ENCODE measurements around the gene ANKRD35. TPM values are rescaled to one million over a fixed set of nuclear protein-coding genes. Genes with fewer than 3 reads are reported as not detected.

The ANKRD35 gene
- total RNA-seq, 1 experiment from 2014 or later = 0.12 TPM

DNA sequence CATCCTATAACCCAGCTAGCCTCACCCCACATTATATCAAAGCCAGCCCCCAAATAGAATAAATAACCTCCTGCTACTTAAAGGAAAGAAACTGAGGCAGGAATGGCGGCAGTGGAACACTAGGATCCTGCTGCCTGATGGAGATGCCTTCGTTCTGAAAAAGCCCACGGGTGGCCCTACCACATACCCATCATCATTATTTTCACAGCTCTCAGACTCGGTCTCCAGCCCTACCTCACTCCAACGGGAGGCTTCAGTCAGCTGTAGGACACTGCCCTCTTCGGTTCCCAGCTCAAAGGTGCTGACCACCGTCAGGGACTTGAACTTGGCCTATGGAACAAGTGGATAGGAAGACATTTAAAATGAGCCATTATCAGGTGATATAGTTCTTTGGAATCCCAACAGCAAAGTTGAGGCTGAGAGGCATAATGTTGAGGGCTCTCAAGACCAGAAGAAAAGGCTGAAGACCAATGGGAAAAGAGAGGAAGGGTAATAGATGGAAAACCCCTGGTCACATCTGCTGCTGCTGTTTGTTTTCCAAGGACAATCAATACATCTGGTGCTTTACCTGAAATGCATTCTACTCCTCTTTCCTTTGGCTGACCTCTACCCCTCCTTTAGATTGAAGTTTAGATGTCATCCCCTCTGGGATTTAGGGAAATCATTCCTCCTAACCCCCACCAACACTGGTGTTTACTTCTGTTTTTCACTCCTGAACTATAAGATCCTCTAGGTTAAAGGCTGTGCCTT is 7.8 kb upstream of the ANKRD35 start:
- no peak for DNase-seq (ENCODE audit: low read depth)

GRCh38 chr1:145892486-145893087 is 6.9 kb upstream of the ANKRD35 start:
- DNase-seq (ENCODE audit: low read depth) = peak; percentile 65

DNA sequence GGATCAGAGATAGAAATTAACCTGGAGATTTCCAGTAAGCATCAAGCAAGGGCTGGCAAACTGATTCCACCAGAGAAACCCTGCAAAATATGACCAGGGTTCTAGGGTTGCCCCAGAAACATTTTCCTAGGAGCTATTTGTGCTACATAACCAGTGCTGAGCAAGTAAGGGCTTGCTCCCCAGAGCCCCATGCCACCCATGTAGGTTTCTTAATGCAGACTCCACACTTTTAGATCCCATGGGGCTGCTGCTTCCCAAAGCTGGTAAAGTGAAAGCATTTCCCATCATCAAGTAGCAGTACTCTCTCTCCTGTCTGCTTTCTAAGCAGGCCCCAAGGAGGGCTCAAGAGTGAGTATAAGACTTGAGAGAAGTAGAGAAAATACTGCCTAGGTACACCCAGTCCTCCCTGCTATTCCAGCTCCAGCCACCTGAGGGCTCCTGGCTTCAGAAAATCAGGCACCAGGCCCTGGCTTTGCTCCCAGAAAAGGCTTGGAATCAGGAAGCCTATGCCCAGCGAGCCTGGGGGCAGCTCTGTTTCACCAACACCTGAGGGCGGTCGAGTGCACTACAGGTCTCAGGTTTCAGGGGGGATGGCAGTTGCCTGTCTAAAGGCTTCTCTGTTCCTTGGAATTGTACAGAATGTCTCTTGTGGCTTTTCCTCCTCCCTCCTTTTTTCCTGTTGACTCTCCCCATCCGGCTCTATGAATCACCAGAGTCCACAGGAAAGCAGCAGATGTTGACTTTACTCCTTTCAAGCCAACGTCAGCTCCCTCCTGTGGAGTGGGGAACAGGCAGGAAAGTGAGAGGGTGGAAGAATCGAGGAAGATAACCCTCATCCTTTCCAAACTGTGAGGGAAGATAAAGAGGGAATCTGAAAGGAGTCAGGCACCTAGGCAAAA is 6.2 kb upstream of the ANKRD35 start:
- peak; percentile 99 for DNase-seq (ENCODE audit: low read depth)

GRCh38 chr1:145891143-145891542 is 5.5 kb upstream of the ANKRD35 start:
- DNase-seq (ENCODE audit: low read depth) = peak; percentile 57

- DNase-seq (ENCODE audit: low read depth) = no peak
Measured at GRCh38 chr1:145889722-145890121, 4.1 kb upstream of the ANKRD35 start.

DNA sequence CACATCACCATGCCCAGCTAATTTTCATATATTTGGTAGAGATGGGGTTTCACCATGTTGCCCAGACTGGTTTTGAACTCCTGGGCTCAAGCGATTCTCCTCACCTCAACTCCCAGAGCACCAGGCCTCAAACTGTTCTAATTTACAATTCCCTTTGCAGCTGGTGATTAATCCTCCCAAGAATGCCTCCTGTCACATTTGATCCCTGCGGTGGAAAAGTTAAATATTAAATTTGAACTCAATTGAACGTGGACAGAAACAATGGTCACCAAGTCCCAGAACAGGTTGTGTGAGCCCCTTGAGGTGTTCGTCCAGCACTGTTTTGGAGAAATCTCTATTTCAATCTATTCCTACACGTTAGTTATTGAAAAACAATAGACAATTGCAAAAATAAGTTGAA is 2.0 kb upstream of the ANKRD35 start:
- no peak for DNase-seq (ENCODE audit: low read depth)

DNA sequence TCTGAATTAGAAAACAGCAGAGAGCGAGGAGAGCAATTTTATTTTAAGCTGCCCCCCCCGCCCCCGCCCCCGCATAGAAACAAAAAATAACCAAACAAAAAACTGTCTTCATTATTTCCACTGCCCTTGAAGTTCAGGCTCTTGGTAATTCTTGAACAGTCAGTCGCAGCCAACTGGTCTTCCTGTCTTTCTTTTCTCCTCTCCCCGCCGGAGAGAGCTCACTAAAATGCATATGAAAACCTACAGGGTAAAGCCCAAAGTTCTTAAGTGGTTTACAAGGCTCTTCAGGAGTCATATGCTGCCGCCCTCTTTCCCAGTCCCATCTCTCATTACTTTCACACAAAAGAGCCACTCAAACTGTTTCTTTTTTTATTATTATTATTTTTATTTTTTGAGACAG is 1.1 kb upstream of the ANKRD35 start:
- no peak for DNase-seq (ENCODE audit: low read depth)

- no peak for DNase-seq (ENCODE audit: low read depth)
Measured at GRCh38 chr1:145886390-145886789, 724 bp upstream of the ANKRD35 start.

DNA sequence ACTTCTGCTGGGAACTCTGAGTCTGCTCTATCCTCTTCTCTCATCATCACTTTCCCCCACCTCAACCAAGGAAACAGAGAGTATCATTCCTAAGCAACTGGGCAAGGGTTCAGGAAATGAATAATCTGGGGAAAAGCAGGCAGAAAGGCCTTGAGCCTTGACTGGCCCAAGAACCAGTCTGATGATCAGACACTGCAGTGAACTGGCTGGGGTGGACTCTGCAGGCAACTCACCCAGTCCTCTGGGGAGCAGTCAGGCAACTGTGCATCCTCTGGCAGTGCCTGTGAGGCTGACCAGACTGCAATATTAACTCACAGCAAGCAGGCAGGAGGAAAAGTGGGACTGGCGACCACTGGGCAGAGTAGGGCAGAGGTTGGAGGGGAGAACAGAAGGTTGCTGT is 991 bp downstream of the ANKRD35 start:
- DNase-seq (ENCODE audit: low read depth) = no peak

GRCh38 chr1:145879775-145880174 is 5.9 kb downstream of the ANKRD35 start:
- DNase-seq (ENCODE audit: low read depth) = no peak

DNA sequence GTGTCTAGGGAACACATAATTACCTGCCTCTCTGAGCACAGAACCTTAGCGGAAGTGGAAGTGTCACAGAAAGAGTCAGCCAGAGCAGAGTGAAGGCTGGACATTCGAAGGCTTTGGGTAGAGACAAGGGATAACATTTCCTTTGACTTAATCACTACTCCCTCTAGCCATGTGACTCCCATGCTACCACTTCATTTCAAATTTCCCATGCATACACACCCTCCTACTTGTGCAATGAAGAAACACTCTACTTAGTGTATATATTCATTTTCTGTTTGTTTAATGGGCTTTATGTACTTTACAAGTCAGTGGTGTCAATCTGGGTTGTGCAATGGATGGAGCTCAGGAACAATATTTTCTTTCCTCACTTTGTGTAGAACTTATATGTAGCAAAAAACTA is 6.9 kb downstream of the ANKRD35 start:
- no peak for DNase-seq (ENCODE audit: low read depth)

DNA sequence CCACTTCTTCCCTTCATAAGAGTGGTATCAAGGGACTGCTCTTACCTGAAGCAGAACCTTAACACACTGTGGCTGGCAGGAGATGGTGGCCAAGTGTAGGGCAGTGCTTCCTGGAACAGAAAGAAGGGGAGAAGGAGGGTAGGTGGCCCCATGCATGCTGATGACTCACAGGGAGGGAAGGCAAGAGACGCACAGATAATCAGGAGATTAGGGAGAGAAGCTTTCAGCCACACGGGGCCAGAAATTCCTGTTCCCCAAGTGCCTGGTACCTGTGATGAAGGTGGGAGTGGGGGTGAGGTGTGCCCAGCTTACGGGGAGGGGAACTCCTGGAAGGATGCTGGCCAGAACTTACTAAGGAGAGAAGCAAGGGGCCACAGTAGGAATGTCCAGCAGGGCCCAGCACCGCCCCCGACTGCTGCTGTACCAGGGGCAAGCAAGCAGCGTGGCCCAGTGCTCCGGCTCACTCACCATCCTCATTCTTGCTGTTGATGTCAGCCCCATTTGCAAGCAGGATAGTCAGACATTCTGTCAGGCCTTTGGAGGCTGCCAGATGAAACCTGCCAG is 7.7 kb downstream of the ANKRD35 start:
- no peak for DNase-seq (ENCODE audit: low read depth)

- DNase-seq (ENCODE audit: low read depth) = no peak
Measured at GRCh38 chr1:145874646-145875045, 11.0 kb downstream of the ANKRD35 start.

- DNase-seq (ENCODE audit: low read depth) = no peak
Measured at GRCh38 chr1:145871994-145872924, 13.4 kb downstream of the ANKRD35 start.

DNA sequence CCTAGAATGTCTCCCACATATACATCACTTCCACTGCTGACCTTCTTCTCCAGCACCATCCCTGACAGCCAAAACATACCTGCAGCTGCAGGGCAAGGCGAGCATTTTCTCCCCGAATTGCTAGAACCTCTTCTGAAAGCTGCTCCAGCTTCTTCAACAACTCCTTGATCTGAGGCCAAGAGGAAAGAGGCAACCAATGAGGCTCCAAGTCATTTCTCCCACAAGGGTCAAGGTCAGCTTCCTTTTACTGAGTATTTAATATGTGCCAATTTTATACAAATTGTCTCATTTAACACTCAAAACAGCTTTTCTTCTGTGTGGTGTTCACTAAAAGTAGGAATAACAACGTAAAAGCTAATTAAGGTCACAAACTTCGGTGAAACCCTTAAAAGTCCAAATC is 17.4 kb downstream of the ANKRD35 start:
- no peak for DNase-seq (ENCODE audit: low read depth)

GRCh38 chr1:145863282-145864018 is 22.2 kb downstream of the ANKRD35 start:
- no peak for DNase-seq (ENCODE audit: low read depth)

GRCh38 chr1:145859491-145860023 is 26.1 kb downstream of the ANKRD35 start:
- peak; percentile 88 for DNase-seq (ENCODE audit: low read depth)

DNA sequence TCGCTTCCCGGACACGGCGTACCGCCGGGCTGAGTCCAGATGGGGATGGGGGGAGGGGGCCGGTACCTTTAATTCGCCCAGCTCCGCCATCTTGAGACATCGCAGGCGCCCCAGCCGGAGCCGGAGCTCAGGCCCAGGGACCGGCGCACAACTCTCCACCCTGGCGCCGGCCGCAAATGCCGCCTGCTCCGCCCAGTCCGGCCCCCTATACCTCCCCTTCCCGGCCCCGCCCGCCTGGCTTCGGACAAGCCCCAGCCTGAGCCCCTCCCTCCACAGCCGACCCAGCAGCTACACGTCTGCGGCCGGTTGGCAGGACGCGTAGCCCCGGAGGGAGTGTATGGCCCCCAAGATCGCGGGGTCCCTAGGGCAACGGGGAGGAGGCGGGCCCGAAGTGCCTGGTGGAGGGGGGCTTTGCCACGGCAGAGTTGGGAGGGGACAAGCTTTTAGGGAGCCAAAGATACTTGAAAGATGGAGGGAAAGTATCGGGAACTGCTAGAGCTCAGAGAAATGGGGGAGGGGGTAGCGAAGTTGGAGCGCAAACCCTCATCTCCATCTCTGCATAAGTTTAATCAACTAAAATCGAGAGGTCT is 26.7 kb downstream of the ANKRD35 start, which contains the start of gene PIAS3:
Gene PIAS3, minus strand, starts transcription at position 181 of the 590 bp plus-strand sequence. Its CDS starts 91 bp downstream, at position 90.
- peak; percentile 93 for DNase-seq (ENCODE audit: low read depth)

GRCh38 chr1:145858238-145858900 is 27.3 kb downstream of the ANKRD35 start:
- peak; percentile 41 for DNase-seq (ENCODE audit: low read depth)

Measured in RPMI7951 (cell line).